H9 (cell line): Measurements from ENCODE around the gene SRA1. TPM values are rescaled to one million over a fixed set of nuclear protein-coding genes. Genes with fewer than 3 reads are reported as not detected.

Experiments used
- DNase-seq: peaks from one replicate; pipeline ENCODE4 v3.0.0-alpha.2; 2017
- H2AFZ ChIP-seq: one replicate; pipeline ENCODE4 v1.6.1; 2013; ENCODE audit warnings: mild to moderate bottlenecking, low read length, control low read depth, moderate library complexity
- H2AK5ac ChIP-seq: 2 replicates; pipeline ENCODE4 v1.6.1; 2013; ENCODE audit warnings: low read length, control low read depth, mixed read lengths; ENCODE audit not compliant: insufficient read length
- H2BK120ac ChIP-seq: one replicate; pipeline ENCODE4 v1.6.1; 2013; ENCODE audit warnings: low read depth, mild to moderate bottlenecking, low read length, control low read depth, inconsistent platforms; ENCODE audit not compliant: poor library complexity, severe bottlenecking
- H2BK12ac ChIP-seq: 2 replicates; pipeline ENCODE4 v1.6.1; 2013; ENCODE audit warnings: low read length, control low read depth, mixed read lengths, low read depth; ENCODE audit not compliant: insufficient read length
- H2BK15ac ChIP-seq: 2 replicates; pipeline ENCODE4 v1.6.1; 2013; ENCODE audit warnings: low read depth, low read length, control low read depth
- H2BK20ac ChIP-seq: one replicate; pipeline ENCODE4 v1.6.1; 2013; ENCODE audit warnings: low read depth, mild to moderate bottlenecking, low read length, control low read depth, inconsistent platforms; ENCODE audit not compliant: poor library complexity, severe bottlenecking
- H2BK5ac ChIP-seq: 2 replicates; pipeline ENCODE4 v1.6.1; 2013; ENCODE audit warnings: low read length, control low read depth, mixed read lengths; ENCODE audit not compliant: insufficient read length
- H3K14ac ChIP-seq: 2 replicates; pipeline ENCODE4 v1.6.1; 2013; ENCODE audit warnings: low read length, control low read depth; ENCODE audit not compliant: insufficient read depth
- H3K18ac ChIP-seq: 2 replicates; pipeline ENCODE4 v1.6.1; 2013; ENCODE audit warnings: low read depth, mild to moderate bottlenecking, mixed read lengths, low read length, control low read depth; ENCODE audit not compliant: insufficient read length
- H3K23ac ChIP-seq: 2 replicates; pipeline ENCODE4 v1.6.1; 2013; ENCODE audit warnings: low read length, control low read depth, mixed read lengths, low read depth; ENCODE audit not compliant: insufficient read length
- H3K23me2 ChIP-seq: 2 replicates; pipeline ENCODE4 v1.6.1; 2013; ENCODE audit warnings: low read depth, mild to moderate bottlenecking, mixed read lengths, low read length, control low read depth; ENCODE audit not compliant: insufficient read length, poor library complexity, severe bottlenecking
- H3K27ac ChIP-seq: 2 replicates; pipeline ENCODE4 v1.5.1; 2013; ENCODE audit warnings: low read length, control low read depth, mixed read lengths, low read depth; ENCODE audit not compliant: insufficient read length
- H3K27me3 ChIP-seq: 2 replicates; pipeline ENCODE4 v1.6.1; 2013; ENCODE audit warnings: low read length, control low read depth, inconsistent platforms; ENCODE audit not compliant: insufficient read depth
- H3K4ac ChIP-seq: 2 replicates; pipeline ENCODE4 v1.6.1; 2013; ENCODE audit warnings: low read depth, mild to moderate bottlenecking, control low read depth, inconsistent platforms, low read length, moderate library complexity
- H3K4me1 ChIP-seq: 2 replicates; pipeline ENCODE4 v1.6.1; 2013; ENCODE audit warnings: low read length, control low read depth, inconsistent platforms; ENCODE audit not compliant: insufficient read depth
- H3K4me2 ChIP-seq: 2 replicates; pipeline ENCODE4 v1.6.1; 2013; ENCODE audit warnings: low read length, control low read depth, mixed read lengths; ENCODE audit not compliant: insufficient read length, insufficient read depth
- H3K56ac ChIP-seq: 2 replicates; pipeline ENCODE4 v1.6.1; 2013; ENCODE audit warnings: low read depth, mild to moderate bottlenecking, mixed read lengths, low read length, control low read depth; ENCODE audit not compliant: insufficient read length
- H3K79me1 ChIP-seq: 2 replicates; pipeline ENCODE4 v1.6.1; 2013; ENCODE audit warnings: low read depth, mild to moderate bottlenecking, moderate library complexity, low read length, control low read depth, inconsistent platforms; ENCODE audit not compliant: insufficient read depth, poor library complexity, severe bottlenecking
- H3K79me2 ChIP-seq: 2 replicates; pipeline ENCODE4 v1.6.1; 2013; ENCODE audit warnings: low read length, control low read depth, inconsistent platforms; ENCODE audit not compliant: insufficient read depth
- H3K9ac ChIP-seq: 2 replicates; pipeline ENCODE4 v1.6.1; 2013; ENCODE audit warnings: low read length, control low read depth, mixed read lengths; ENCODE audit not compliant: insufficient read length; ENCODE audit errors: extremely low read depth
- H3K9me3 ChIP-seq: one replicate; pipeline ENCODE4 v1.6.1; 2013; ENCODE audit warnings: low read depth, low read length, inconsistent platforms; ENCODE audit not compliant: control insufficient read depth
- H3T11ph ChIP-seq: one replicate; pipeline ENCODE4 v1.6.1; 2013; ENCODE audit warnings: mild to moderate bottlenecking, low read length, control low read depth, inconsistent platforms
- H4K20me1 ChIP-seq: one replicate; pipeline ENCODE4 v1.6.1; 2013; ENCODE audit not compliant: control insufficient read depth, insufficient read length, insufficient read depth
- H4K5ac ChIP-seq: 2 replicates; pipeline ENCODE4 v1.6.1; 2013; ENCODE audit warnings: low read depth, mild to moderate bottlenecking, mixed read lengths, low read length, control low read depth; ENCODE audit not compliant: insufficient read length
- H4K8ac ChIP-seq: replicated peaks from 2 replicates; pipeline ENCODE4 v1.6.1; 2013; ENCODE audit warnings: low read length, control low read depth, mixed read lengths, low read depth; ENCODE audit not compliant: insufficient read length
- H4K91ac ChIP-seq: 2 replicates; pipeline ENCODE4 v1.6.1; 2013; ENCODE audit warnings: low read depth, mild to moderate bottlenecking, moderate library complexity, mixed read lengths, low read length, control low read depth; ENCODE audit not compliant: insufficient read length
- H3K27ac Mint-ChIP-seq, 3 experiments: 2 replicates in 2 of 3; 3 replicates in 1 of 3; pipeline ENCODE4 v1.8.0; 2020 to 2021; ENCODE audit warnings: mixed read lengths in 3 of 3, mild to moderate bottlenecking in 1 of 3, moderate library complexity in 1 of 3
- H3K27me3 Mint-ChIP-seq: 2 replicates; pipeline ENCODE4 v1.8.0; 2021; ENCODE audit warnings: low read depth, mild to moderate bottlenecking, moderate library complexity, mixed read lengths
- H3K36me3 Mint-ChIP-seq, 3 experiments: 2 replicates in 2 of 3; 3 replicates in 1 of 3; pipeline ENCODE4 v1.8.0; 2020 to 2021; ENCODE audit warnings: low read depth in 3 of 3, mixed read lengths in 3 of 3; ENCODE audit not compliant: insufficient read depth in 1 of 3
- H3K4me1 Mint-ChIP-seq, 2 experiments: 2 replicates each; pipeline ENCODE4 v1.8.0; 2020; ENCODE audit warnings: mixed read lengths in 2 of 2
- H3K4me3 Mint-ChIP-seq, 2 experiments: 2 replicates in 1 of 2; 3 replicates in 1 of 2; pipeline ENCODE4 v1.8.0; 2020 to 2021; ENCODE audit warnings: mild to moderate bottlenecking in 2 of 2, mixed read lengths in 2 of 2, moderate library complexity in 1 of 2
- H3K9me3 Mint-ChIP-seq, 2 experiments: 2 replicates in 1 of 2; 3 replicates in 1 of 2; pipeline ENCODE4 v1.8.0; 2020; ENCODE audit warnings: mild to moderate bottlenecking in 2 of 2, mixed read lengths in 2 of 2, moderate library complexity in 1 of 2
- CTCF ChIP-seq: fragments of 200-600 bp; sonication (generic); conservative IDR thresholded peaks from 3 replicates; pipeline ENCODE4 v1.8.0; 2021; ENCODE audit warnings: antibody characterized with exemption, mild to moderate bottlenecking
- WGBS: extraction: QIAGEN DNeasy Blood & Tissue Kit; methylation state at CpG from one replicate; pipeline ENCODE4 v1.1.7; 2013; ENCODE audit warnings: missing lambda C conversion rate, low lambda C conversion rate, mixed read lengths; ENCODE audit not compliant: insufficient read length; ENCODE audit errors: extremely low coverage; 5-methylcytosine and 5-hydroxymethylcytosine counted together
- total RNA-seq: library from RNA; stranded (reverse); gene quantifications from 2 replicates; pipeline ENCODE4 v1.2.1, GENCODE V29; 2021

Gene SRA1
- total RNA-seq, 1 experiment from 2014 or later, result 49.3 TPM

- Histone ChIP-seq H3K14ac (no peak overlapping the region), H2AFZ (no peak overlapping the region), H3K9me3 (no peaks in the 10 kb centered on the region), H3K27ac (no peak overlapping the region), H3K9ac (no peak overlapping the region), H4K91ac (no peak overlapping the region), H3K4me1 (0 out of 2 replicates have a peak, but pooled peaks cover 2% of the 10 kb centered on the region), H3T11ph (no peak overlapping the region), H3K4ac (no peak overlapping the region), H4K20me1 (no peaks in the 10 kb centered on the region), H4K8ac (no peak overlapping the region), H3K23me2 (no peaks in the 10 kb centered on the region), H3K23ac (no peak overlapping the region), H2BK20ac (no peak overlapping the region), H2BK5ac (no peak overlapping the region), H3K79me1 (no peaks in the 10 kb centered on the region), H3K79me2 (no peaks in the 10 kb centered on the region), H3K4me2 (no peak overlapping the region), H2AK5ac (no peak overlapping the region), H4K5ac (no peak overlapping the region), H3K27me3 (no peaks in the 10 kb centered on the region), H3K56ac (no peak overlapping the region), H3K18ac (no peak overlapping the region), H2BK12ac (no peak overlapping the region), H2BK120ac (no peak overlapping the region), H2BK15ac (no peak overlapping the region)
- peak; percentile 58 for TF ChIP-seq CTCF
- Mint-ChIP-seq H3K27me3 (peaks cover 3% of the 10 kb centered on the region), H3K9me3 (no peaks in the 10 kb centered on the region), H3K4me1 (no peaks in the 10 kb centered on the region), H3K36me3 (no peaks in the 10 kb centered on the region), H3K4me3 (no peak overlapping the region), H3K27ac (no peak overlapping the region)
- peak; percentile 49 for DNase-seq
- no CpG with 5 or more reads among the region's 8 CpGs for WGBS
Observed at GRCh38 chr5:140575309-140575708, 18.0 kb upstream of the SRA1 start.
